ENCODE data around the gene PRKCE.

GRCh38 chr2:45789317-45789716 lies 137.8 kb downstream of the PRKCE start:
- TF ChIP-seq CTCF (IDR thresholded peaks at IDR 0.05) (no peak), POLR2A (IDR thresholded peaks at IDR 0.05) (no peak)
